HG03280 (cell line): ENCODE data around the gene APOH.
"Not testable (repeated sequence)": the region's sequence is repeated elsewhere in the genome, so short reads cannot be mapped to it uniquely, and the experiment has no call there.

Experiments
- ATAC-seq: cut with Tn5 transposase; IDR thresholded peaks from one replicate; pipeline ENCODE4 v1.9.1; 2021; ENCODE audit warnings: mild to moderate bottlenecking, moderate library complexity; ENCODE audit not compliant: unreplicated experiment

APOH gene

GRCh38 chr17:66228887-66229782, at the start of gene APOH:
Gene APOH (minus strand): TSS chr17:66229415. CDS start chr17:66229379, 36 bp downstream.
- no peak for ATAC-seq

GRCh38 chr17:66277191-66277590, 48.0 kb upstream of the APOH start:
- no peak for ATAC-seq

GRCh38 chr17:66276328-66276937, 47.2 kb upstream of the APOH start:
- no peak for ATAC-seq

- ATAC-seq, result no peak
Observed at GRCh38 chr17:66275651-66276050, 46.4 kb upstream of the APOH start.

GRCh38 chr17:66273586-66273848, 44.3 kb upstream of the APOH start:
- no peak for ATAC-seq

- ATAC-seq, result no peak
Observed at GRCh38 chr17:66272811-66273585, 43.8 kb upstream of the APOH start.

GRCh38 chr17:66271512-66271911, 42.3 kb upstream of the APOH start:
- no peak for ATAC-seq

- ATAC-seq, result no peak
Observed at GRCh38 chr17:66270106-66270505, 40.9 kb upstream of the APOH start.

- ATAC-seq, result no peak
Observed at GRCh38 chr17:66268247-66268927, 39.2 kb upstream of the APOH start.

- ATAC-seq, result no peak
Observed at GRCh38 chr17:66264696-66265095, 35.5 kb upstream of the APOH start.

GRCh38 chr17:66262767-66263166, 33.6 kb upstream of the APOH start:
- ATAC-seq, result no peak

GRCh38 chr17:66260688-66261087, 31.5 kb upstream of the APOH start:
- no peak for ATAC-seq

GRCh38 chr17:66260275-66260674, 31.1 kb upstream of the APOH start:
- no peak for ATAC-seq

- no peak for ATAC-seq
Observed at GRCh38 chr17:66255527-66255971, 26.3 kb upstream of the APOH start.

GRCh38 chr17:66255112-66255511, 25.9 kb upstream of the APOH start:
- ATAC-seq, result no peak

- ATAC-seq, result not testable (repeated sequence)
Observed at GRCh38 chr17:66253458-66253857, 24.2 kb upstream of the APOH start.

- ATAC-seq, result no peak
Observed at GRCh38 chr17:66250686-66251085, 21.5 kb upstream of the APOH start.

GRCh38 chr17:66248285-66248684, 19.1 kb upstream of the APOH start:
- ATAC-seq, result no peak

GRCh38 chr17:66241839-66242238, 12.6 kb upstream of the APOH start:
- no peak for ATAC-seq

GRCh38 chr17:66240630-66241029, 11.4 kb upstream of the APOH start:
- no peak for ATAC-seq

- ATAC-seq, result no peak
Observed at GRCh38 chr17:66240013-66240412, 10.8 kb upstream of the APOH start.
